Suppressor macrophage treated with lipopolysaccharide for 1 hour (primary cell): ENCODE measurements around the gene MYO5B.

ENCODE experiments used
- DNase-seq, 3 donors: peaks; one replicate each; pipeline ENCODE4 v3.0.0-alpha.2; 2020 to 2022

The MYO5B gene

DNA sequence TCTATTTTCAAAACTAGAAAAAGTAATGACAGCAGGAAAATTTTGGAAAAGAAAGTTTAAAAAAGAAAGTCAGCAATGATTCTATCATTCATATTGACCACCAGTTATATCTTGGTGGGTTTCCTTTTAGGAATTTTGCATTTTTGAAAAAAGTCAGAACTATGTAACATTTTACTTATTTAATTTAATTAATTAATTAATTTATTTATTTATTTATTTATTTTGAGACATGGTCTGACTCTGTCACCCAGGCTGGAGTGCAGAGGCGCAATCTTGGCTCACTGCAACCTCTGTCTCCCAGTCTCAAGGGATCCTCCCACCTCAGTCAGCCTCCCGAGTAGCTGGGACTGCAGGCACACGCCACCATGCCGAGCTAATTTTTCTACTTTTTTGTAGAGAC lies 231.7 kb downstream of the MYO5B start:
- no peak for DNase-seq

DNA sequence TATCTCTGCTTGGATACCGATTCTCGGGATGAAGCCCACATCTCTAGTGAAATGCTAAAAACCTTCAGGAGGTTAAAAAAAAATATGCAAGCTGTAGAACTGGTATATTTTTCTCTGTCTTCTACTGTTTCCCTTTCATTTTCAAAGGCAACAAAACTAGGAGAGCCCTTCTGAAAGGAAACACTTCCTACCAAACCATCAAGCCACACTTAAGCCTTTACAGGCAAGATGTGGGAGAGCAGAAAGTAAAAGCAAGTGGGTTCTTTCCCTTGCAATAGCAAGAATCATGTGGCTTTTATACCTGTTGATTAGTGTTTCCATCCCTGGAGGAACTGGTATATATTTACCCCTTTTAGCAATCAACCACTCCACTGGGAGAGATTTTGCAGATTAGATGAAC lies 233.7 kb downstream of the MYO5B start:
- no peak for DNase-seq

DNA sequence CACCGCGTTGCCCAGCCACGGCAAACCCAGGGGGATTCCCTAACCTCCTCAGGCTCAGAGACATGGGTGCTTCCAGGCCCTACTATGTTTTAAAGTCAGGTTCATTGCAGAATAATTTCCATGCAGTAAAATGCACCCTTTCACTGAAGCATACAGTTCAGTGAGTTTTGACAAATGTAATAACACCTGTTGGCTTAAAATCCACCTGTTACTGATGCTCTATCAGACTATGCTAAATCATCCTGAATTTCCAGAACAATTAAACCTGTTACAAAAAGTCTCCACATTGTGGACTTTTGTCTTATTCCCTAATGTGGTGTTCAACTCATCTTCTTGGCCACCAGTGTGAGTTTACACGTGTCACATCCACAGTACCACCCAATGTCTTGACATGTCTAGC lies 234.6 kb downstream of the MYO5B start:
- no peak for DNase-seq

DNA sequence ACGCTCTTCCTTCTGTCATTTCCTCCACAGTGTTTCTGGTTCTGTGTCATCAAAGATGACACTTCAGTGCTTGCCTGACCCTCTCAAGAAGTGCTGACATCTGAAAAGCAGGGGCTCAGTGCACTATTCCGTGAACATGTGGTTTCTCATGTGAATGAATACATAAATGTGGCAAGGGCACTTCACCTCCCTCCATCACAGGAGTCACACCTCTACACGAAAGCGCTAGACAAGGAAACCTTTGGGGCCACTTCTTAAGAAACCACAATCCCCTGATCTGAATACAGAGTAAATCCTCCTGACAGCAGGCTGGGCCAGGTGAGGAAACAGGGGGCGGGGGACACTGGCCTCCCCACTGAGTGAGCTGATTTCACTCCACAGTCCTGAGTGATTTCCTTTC lies 235.8 kb downstream of the MYO5B start:
- DNase-seq: no peak

DNA sequence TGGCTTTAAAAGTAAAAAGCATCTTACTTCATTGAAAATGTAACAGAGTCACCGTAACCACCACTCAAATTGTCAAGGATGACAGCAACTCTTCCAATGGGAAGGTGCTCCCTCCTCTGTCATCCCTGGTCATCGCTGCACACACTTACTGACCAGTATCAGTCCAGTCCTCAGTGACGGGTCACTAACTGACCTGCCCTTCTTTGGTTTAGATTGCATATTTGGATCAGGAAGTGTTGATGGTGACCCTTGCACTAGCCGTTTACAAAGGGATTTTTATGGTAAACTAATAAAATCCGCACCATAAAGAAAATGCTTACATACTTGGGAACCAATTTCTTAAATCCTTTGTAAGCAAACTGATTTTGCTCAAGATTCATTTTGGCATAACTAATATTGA lies 239.7 kb downstream of the MYO5B start:
- no peak for DNase-seq

DNA sequence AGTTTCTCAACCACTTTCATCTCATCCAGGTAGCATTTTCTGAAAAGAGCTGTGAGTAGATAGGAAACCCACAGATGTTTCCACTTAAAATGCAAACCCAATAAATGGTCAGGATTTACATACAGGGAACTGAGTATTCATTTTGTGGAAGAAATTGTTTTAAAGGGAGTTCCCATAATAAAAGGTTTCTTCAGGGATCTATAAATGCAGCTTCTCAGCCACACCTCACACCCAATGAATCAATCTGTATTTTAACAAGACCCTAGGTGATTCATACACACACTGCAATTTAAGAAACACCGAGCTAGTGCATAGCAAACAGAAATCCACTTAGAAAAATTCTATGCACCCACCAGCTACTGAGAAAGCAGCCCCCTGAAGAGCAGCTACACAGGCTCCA lies 241.6 kb downstream of the MYO5B start:
- DNase-seq: no peak

DNA sequence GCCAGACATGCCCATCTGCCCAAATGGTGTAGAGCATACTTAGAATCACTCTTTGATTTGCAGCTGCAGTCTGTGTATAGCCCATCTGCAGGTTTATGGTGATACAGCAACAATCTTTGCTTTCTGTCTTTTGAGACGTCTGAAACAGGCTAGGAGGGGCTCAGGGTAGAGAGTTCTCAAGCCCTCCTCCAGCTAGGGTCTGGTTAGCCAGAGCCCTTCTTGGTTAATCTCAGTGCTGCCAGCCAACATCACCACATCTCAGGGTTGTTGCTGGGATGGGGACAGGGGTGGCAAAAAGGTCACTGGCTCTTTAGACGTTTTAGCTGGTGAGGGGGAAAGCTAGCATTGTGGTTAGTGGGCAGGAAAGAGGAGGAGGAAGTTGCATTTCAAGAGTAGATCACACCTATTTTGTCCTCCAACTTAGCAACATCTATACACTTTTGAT lies 245.0 kb downstream of the MYO5B start:
- no peak for DNase-seq

DNA sequence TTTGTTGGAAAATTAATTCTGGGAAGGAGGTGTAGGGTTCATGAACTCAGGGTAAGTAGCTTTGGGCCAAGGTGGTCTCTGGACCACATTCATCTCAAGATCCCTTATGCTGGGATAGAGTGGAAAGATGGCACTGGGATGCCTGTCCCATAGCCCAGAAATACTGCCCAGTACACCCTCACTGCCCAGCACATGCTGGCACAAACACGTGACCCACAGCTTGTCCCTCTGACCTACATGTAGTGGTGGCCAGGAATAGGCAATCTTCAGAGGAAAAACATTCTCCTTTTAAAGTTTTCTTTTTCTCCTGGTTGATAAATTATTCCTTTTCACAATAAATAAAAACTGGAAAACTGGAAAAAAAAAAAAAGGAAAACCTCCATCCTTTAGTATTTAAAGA lies 246.0 kb downstream of the MYO5B start:
- no peak for DNase-seq

DNA sequence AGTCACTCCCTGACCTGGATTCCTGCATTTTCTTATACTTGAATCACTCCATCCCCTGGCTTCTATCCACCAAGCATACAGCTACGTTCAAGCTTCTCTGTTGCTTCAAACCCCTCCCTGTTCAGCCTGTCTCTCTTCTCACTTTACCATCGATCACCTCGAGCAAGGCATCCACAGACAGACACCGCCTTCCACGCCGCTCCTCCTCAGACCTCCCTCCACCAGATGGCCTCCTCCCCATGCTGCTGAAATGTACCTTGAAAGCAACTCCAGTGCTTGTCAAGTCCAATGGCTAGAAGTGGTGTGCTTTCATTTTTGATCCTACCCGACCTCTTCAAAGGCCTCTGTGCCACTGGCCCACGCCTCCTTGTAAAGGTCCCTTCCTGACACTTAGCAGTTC lies 250.3 kb downstream of the MYO5B start:
- DNase-seq: no peak

DNA sequence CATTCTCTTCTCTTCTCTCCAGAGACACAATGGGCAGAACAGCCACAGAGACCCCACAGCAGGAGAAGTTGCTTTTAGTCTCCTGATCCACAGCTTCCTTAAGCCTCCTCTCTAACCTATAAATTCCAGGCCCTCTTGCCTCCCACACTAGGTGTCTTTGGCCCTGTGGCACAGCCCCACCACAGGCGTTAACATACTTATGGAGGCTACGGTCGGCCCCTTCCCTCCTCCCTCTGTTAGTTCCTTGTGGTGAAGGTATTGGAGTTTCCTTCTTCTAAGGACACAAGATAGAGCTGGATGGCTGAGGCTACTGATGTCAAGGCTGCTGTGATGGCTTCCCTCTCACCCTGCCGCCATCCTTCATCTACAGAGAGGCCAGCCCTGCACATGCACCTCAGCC lies 258.1 kb downstream of the MYO5B start:
- no peak for DNase-seq

DNA sequence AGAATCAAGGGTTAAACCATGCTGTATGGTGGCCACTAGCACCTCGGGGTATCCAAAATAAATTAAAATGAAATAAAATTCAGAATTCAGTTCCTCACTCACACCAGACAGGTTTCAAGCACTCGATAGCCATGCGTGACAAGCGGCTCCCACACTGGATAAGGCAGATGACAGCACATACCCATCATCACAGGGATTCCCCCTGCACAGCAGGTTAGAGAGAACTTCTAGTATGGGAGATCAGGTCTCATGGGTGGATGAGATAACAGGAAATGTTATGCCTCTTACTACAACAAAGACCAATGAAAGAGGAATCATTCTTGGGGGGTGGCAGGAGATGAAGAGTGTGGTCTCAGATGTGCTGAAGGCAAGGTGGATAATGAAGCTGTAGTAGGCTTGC lies 259.7 kb downstream of the MYO5B start:
- peak in 1 of 3 donors; percentile 11 for DNase-seq

DNA sequence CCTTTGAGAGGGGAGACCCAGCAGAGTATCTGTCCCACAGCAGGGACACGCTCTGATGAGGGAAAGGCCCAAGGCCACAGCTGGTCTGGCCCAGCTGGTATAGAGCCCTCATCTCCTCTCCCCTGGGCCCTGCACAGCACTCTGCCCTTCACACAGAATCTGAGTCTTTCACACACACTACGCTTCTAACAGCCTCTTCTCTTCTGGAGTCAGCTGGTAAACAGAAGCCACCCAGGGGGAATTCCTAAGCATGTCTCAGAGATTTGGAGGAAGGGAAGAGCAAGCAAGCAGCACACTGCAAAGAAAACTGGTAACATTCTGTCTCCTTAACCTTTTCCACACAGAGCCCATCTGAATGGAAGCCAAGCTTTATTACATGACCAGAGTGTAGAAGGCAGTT lies 260.5 kb downstream of the MYO5B start:
- peak in 2 of 3 donors; percentile 39 to 44 for DNase-seq

DNA sequence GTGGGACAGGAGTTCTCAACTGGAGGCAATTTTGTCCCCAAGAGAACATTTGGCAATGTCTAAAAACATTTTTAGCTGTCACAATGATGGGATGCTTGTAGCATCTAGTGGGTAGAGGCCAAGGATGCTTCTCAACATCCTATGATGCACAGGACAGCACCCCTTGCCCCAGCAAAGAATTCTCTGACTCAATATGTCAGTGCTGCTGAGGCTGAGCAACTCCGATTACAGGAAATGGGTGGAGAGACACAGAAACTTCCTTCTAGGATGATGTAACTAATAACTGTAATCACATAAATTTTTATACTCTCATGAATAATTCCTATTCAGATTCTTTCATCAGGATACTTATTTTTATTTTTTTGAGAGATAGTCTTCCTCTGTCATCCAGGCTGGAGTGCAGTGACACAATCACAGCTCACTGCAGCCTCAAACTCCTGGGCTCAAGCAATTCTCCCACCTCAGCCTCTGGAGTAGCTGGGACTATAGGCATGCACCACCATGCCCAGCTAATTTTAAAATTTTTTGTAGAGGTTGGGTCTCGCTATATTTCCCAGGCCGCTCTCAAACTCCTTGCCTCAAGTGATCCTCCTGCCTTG lies 261.3 kb downstream of the MYO5B start:
- DNase-seq: peak in 2 of 3 donors; percentile 57 to 70

DNA sequence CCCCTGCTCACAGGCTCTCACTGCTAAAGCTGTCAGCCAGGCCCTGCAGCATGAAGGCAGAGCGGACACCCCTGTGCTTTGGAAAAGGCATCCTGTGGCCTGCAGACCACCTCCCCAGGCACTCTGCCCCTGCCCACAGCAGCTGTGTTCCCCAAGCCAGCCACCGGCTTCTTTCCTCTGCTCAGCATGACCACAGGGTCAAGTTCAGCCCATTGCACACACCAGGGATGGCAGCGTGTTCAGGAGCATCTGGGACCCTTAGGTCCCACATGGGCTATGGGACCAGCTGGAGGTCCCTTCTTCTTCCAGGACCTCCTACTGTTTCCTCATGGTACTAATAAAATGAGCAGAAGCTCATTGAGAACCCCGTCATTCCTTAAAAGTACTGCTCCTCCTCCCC lies 263.2 kb downstream of the MYO5B start:
- DNase-seq: no peak

DNA sequence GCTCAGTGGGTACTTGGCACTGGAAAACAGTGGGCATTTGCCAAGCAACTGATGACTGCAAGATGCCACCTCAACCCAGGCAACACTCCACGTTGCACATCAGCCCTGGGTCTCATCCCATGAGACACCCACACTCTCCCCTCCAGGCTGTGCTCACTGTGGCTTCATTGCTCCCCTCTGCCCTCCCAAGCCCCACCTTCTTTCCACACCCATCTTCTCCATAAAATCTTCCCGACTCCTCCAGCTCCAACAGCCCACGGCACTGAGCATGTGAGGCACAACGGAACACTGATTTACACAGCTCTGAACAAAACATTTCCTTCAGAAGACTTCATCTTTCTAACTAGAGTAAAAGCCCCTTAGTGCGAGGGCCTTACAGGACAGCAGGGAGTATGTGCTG lies 263.8 kb downstream of the MYO5B start:
- no peak for DNase-seq

DNA sequence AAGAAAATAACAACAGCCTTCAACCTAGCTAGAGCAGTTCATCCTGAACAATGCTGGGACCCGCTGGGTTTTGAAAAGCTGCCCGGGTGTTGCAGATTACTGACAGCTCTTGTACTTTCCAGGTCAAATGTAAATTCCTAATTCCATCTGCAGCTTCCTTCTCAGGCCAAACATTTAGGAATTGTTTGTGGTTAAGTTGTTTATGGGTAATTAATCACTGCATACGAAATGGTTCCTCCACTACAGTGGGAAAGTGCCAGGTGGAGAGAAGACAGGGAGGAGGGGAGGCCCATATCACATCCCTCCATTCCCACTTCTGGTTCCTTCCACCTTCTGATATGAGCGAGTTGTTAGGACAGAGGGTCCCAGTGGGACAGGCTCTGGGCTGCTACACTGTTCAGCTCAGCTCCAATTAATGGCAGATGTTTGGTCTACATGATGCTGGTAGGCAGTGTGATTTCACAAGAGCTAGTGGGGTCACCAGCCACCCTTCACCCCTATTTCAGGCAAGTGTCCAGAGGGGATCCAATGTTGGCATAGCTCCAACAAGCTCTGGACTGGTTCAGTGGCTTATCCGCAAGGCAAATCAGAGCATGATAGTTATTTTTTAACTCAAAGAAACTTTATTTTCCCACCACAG lies 268.7 kb downstream of the MYO5B start:
- DNase-seq: no peak

DNA sequence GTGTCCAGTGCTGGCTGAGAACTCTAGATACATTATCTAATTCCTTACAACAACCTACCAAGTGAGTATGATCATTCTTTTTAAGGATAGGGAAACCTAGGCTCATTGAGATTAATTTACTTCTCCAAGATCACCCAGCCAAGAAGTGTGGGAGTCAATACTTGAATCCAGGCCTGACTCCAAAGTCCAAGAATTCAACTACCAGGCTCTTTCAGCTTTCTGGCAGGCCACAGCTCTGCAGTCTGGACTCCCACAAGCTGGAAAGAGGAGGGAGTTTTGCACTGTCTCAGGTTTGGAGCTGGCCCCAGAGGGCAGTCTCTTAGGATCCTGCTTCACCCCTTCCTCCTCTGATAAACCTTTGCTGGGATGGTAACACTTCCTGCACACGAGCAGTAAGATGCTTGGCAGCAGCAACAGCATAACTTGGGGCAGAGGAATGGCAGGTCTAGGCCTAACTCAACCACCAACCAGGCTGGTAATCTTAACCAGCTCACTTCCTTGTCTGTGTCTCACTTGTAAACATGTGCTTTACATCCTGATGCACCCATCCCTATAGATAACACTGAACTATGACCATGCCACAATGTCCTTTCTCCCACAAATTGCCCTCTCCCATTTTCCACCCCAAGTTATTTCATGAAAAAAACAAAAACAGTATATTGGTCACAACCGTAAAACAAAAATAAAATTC lies 270.5 kb downstream of the MYO5B start:
- no peak for DNase-seq

DNA sequence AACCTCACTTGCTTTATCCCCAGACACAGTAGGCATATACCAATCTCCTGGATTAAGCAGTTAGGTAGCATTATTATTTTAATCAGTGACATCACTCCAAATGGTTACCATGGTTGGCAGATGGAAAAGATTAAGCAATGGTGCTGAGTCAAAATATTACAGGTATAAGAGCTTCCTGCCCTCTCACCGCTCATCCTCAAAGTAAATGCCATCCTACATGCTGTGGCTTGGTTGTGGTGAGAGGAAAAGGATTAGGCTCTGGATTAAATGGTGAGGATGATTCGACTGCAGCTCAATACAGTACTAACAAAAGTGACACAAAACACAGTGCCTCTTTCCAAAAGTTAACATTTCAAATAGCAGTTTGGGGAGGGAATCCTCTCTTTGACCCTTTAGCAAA lies 272.7 kb downstream of the MYO5B start:
- DNase-seq: no peak

DNA sequence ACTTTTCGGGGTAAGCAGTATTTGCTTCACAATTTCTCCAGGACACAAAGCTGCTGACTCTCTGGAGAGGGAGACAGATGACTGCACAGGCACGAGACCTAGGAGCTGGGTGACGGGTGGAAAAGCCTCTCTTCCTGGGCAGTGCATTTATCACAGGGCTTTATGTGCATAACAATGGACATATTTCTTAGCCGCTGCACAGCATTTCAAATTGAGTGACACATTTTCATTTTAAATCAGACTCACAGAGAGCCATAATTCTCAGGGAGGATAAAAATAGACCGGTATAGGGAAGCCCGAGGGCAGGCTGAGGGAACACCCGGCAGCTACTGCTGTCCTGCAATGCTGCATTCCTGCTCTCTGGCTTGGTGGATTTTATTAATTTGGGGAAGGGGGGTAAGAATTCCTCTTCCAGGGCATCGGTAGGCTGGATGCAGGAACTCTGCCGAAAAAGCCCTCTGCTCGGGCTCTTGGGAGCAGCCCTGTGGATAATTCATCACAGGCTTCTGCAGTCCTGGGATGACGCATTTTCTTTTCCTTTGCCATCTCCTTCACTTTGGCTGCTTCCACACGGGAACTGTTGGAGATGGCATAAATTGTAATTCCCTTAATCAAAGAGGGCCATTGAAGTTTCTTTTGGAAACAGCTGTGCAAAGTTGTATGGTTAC lies 273.5 kb downstream of the MYO5B start:
- peak in 1 of 3 donors; percentile 7 for DNase-seq

DNA sequence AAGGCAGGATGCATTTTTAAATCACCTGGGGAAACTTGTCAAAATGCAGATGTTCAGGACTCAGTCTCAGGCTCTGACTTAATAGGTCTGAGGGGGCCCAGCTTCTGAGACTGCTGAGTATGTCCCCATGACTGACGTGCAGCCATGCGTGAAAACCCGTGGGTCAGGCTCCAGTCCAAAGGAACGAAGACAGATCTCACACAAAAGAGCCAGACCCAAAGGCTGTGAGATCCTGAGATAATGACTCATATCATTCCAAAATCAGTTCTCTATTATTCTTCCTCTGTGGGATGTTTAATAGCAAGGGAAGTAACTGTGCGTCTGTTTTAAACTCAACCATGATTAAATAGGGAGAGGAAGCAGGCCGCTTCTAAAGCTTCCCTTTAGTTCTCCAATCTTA lies 274.2 kb downstream of the MYO5B start:
- DNase-seq: peak; percentile 2 to 41 (median 21)

DNA sequence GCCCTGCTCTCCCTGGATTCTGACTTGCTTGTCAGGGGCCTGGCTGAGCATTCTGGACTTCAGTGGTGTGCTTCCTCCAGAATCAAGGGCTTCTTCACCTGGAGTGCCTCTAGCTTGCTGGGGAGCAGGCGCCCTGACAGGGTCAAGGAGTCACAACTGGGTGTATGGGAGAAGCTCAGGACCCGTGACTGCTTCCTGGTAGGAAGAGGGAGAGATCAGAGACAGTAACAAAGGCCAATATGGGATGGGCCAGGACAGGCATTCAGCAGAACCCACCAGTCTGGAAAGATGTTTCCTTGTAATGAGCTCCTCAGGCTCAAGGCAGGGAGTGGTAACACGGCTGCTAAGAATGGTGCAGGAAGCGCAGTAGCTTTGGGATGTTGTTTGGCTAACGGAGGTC lies 277.2 kb downstream of the MYO5B start:
- DNase-seq: no peak

DNA sequence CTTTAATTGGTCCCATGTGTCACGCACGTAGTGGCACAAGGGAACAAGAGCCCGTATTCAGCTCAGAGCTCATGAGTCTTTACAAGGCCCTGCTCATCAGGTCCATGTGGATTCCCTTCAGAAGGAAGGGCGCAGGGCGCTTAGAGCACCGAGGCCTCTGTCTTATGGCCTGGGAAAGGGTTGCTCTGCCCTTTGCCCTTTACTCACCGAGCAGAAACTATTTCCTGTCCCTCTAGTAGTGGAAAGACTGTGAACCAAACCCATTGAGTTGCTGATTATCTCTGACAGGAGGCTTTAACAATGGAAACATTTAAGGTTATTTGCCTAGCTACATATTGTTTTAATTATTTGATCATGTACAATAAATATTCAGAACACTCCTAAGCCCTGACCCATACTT lies 279.6 kb downstream of the MYO5B start:
- no peak for DNase-seq

DNA sequence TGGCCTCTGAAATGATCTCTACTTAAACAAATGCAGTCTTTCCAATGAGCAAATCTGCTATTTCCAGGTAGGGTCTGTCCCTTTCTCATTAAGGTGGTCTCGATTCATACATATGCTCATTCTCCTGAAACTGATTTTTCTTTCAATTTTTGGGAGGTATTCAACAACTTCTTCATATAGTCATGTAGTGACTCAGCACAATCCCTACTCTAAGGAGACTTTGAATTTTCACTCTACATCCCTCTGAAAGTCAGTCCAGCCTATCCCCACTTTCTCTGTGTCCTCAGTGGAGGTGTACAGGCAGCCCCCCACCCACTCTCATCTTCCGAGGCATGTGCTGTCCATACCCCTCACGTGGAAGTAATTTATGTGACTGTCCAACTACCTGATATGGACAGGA lies 281.7 kb downstream of the MYO5B start:
- no peak for DNase-seq

DNA sequence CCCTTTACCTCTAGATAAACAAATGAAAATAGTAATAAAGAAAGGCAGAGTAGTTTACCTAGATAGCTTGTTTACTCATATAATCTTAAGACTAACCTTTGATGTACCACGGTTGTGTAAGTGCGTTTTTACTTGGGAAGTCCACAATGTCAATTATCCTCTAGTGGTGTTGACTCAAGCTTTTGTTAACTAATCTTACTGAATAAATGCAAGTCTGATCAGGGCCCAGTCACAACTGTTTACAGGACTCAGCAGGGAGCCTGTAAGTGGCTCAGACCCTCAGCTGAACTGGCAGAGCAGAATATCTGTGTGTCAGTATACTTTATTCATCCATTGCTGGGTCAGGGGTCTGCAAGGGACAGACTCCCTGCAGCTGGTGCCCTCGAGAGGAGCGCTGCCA lies 283.5 kb downstream of the MYO5B start:
- no peak for DNase-seq
